ENCODE results near the gene PCGF5. TPM values are rescaled to one million over a fixed set of nuclear protein-coding genes. Genes with fewer than 3 reads are reported as not detected.
"Not testable (repeated sequence)": the region's sequence is repeated elsewhere in the genome, so short reads cannot be mapped to it uniquely, and the experiment has no call there.

PCGF5 gene
- total RNA-seq = 42.7 and 48.9 TPM in 2 replicates

GRCh38 chr10:91220194-91220953 lies at the start of gene PCGF5:
PCGF5 (plus strand) TSS chr10:91220663; CDS start chr10:91222872, 2,209 bp downstream.
- peak; percentile 59 for DNase-seq (ENCODE audit: low read depth)

GRCh38 chr10:91171485-91171884 lies 49.0 kb upstream of the PCGF5 start:
- DNase-seq (ENCODE audit: low read depth) = no peak

GRCh38 chr10:91172348-91172747 lies 48.1 kb upstream of the PCGF5 start:
- DNase-seq (ENCODE audit: low read depth) = no peak

GRCh38 chr10:91185239-91185875 lies 35.1 kb upstream of the PCGF5 start:
- DNase-seq (ENCODE audit: low read depth) = peak; percentile 69

- no peak for DNase-seq (ENCODE audit: low read depth)
These were observed 33.3 kb upstream of the PCGF5 start for GRCh38 chr10:91187156-91187555.

GRCh38 chr10:91188010-91188409 lies 32.5 kb upstream of the PCGF5 start:
- not testable (repeated sequence) for DNase-seq (ENCODE audit: low read depth)

GRCh38 chr10:91188889-91189288 lies 31.6 kb upstream of the PCGF5 start:
- DNase-seq (ENCODE audit: low read depth) = no peak

- no peak for DNase-seq (ENCODE audit: low read depth)
These were observed 30.0 kb upstream of the PCGF5 start for GRCh38 chr10:91190388-91190870.

- DNase-seq (ENCODE audit: low read depth) = no peak
These were observed 29.4 kb upstream of the PCGF5 start for GRCh38 chr10:91190876-91191583.

GRCh38 chr10:91191584-91191919 lies 28.9 kb upstream of the PCGF5 start:
- DNase-seq (ENCODE audit: low read depth) = no peak

GRCh38 chr10:91194497-91195179 lies 25.8 kb upstream of the PCGF5 start:
- DNase-seq (ENCODE audit: low read depth) = peak; percentile 42

GRCh38 chr10:91196268-91197048 lies 24.0 kb upstream of the PCGF5 start:
- DNase-seq (ENCODE audit: low read depth) = no peak

GRCh38 chr10:91197127-91197526 lies 23.3 kb upstream of the PCGF5 start:
- DNase-seq (ENCODE audit: low read depth) = no peak

GRCh38 chr10:91198781-91199180 lies 21.7 kb upstream of the PCGF5 start:
- peak; percentile 77 for DNase-seq (ENCODE audit: low read depth)

GRCh38 chr10:91200314-91201212 lies 19.9 kb upstream of the PCGF5 start:
- DNase-seq (ENCODE audit: low read depth) = no peak

- DNase-seq (ENCODE audit: low read depth) = no peak
These were observed 19.1 kb upstream of the PCGF5 start for GRCh38 chr10:91201213-91201996.

- peak; percentile 12 for DNase-seq (ENCODE audit: low read depth)
These were observed 14.0 kb upstream of the PCGF5 start for GRCh38 chr10:91206427-91206826.

GRCh38 chr10:91206837-91207474 lies 13.5 kb upstream of the PCGF5 start:
- DNase-seq (ENCODE audit: low read depth) = no peak

- DNase-seq (ENCODE audit: low read depth) = no peak
These were observed 11.8 kb upstream of the PCGF5 start for GRCh38 chr10:91208642-91209041.
